Non-pigmented ciliary epithelial cell (primary cell): ENCODE measurements around the gene RSPH10B.
"Not testable (repeated sequence)": the region's sequence is repeated elsewhere in the genome, so short reads cannot be mapped to it uniquely, and the experiment has no call there.

ENCODE experiments used
- DNase-seq: peaks from one replicate; pipeline ENCODE4 v3.0.0-alpha.2; 2010; ENCODE audit warnings: low read depth

RSPH10B gene

DNA sequence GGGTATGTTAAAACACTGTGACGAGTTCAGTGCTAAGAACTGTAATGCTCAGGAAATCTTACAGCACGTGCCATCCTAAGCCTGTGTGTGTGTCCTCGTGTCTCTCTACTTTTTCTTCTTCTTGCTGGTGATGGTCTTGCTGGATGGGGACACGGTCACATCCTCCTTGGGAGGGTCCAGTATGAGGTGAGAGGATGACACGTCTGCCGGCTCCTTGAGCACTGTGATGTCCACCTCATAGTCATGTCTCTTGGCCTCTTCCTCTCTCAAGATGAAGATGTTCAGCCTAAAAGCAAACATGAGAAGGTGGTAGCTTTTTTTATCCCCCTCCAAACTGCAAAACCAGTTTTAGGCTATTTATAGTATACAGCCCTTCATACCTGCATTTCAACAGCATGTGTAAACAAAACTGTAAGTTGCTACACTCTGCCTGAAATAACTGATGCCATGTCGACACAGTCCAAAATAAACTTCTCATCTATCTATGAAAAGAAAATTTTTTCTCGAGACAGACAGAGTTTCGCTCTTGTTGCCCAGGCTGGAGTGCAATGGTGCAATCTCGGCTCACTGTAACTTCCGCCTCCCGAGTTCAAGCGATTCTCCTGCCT lies 44.1 kb downstream of the RSPH10B start:
- not testable (repeated sequence) for DNase-seq

DNA sequence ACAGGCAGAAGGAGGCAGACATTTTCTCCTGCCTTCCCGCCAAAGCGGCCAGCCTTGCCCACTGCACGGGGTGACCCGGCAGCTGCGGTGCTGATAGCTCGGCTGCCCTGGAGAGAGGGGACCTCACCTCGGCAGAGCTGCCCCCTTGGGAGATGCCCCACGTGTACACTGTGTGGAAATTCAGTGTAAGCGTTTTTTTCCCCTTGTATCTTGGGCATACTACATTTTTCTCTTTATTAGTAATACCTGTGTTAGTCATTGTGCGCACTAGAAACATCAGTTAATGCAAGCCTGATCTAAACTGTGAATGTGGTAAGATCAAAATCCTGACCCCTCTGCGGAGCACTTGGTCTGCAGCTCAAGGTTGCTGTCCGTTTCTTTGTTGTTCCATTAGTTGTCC lies 45.9 kb downstream of the RSPH10B start:
- DNase-seq, result not testable (repeated sequence)

DNA sequence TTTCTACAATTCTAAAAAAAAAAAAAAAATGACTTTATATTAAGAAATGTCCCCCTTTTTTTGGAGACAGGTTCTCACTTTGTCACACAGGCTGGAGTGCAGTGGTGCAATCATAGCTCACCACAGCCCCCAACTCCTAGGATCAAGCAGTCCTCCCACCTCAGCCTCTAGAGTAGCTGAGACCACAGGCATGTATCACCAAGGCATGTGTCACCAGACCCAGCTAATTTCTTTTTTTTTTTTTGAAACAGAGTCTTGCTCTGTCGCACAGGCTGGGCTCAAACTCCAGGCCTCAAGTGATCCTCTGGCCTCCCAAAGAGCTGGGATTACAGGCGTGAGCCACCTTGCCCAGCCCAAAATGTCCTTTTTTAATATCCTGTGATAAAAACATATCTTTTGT lies 46.3 kb downstream of the RSPH10B start:
- DNase-seq, result not testable (repeated sequence)

DNA sequence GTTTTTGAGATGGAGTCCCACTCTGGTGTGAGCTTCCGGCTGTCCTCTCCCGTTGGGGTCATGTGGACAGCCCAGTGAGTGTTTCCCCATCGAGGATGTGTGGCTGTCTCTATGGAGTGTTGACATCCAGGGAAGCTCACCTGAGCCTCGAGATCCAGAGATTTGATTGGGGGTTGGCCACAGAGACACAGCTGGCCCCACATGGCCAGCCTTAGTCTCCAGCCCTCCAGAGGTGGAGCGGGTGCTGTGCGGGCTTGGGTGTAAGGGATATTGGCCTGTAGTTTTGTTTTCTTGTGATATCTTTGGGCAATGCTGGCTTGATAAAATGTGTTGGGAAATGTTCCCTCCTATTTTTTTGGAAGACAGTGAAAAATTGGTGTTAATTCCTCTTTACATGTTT lies 54.0 kb downstream of the RSPH10B start:
- not testable (repeated sequence) for DNase-seq

DNA sequence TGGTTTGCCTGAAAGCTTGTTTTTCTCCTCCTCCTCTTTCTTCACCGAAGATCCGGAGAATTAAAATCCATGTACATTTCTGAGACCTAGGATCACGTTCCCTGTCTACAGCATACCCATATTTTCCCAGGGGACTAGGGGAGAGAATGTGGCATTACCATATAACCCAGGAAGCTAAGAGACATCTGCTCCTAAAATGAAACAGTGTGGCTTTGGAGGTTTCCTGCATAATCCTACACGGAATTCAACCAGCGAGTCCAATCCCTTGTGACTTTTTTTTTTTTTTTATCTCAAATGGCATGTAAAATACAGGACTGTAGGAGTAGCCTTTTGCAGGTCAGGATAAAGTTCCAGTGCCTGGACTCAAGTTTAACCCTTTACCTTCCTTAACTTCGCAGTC lies 61.7 kb downstream of the RSPH10B start:
- not testable (repeated sequence) for DNase-seq

DNA sequence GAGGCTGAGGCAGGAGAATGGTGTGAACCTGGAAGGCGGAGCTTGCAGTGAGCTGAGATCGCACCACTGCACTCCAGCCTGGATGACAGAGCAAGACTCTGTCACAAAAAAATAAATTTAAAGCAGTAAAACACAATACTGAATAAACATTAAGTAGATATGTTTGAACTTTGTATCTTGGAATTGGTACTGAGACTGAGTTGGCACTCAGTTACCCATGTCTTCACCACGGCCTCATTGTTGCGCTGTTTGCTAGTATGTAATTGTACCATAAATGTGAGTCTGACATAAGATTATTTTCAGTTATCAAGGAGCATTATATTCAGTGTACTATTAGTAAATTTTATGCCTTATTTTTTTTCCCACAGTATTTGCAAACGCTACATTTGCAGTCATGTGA lies 65.8 kb downstream of the RSPH10B start:
- DNase-seq, result not testable (repeated sequence)

DNA sequence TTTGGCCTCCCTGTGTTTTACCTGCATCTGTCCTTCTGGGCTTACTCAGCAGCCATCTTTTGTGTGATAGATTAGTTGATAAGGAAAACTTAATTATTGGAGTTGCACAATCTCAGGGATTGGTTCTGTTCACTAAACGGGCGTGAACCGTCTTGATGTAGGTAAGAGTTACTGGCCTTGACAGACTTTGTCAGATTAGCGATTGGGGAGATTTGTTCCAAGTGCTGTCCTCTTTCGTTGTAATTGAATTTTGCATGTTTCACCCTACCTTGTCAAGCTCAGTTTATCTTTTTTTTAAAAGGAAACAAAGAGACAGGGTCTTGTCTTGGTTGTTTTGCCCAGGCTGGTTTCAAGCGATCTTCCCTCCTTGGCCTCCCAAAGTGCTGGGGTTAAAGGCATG lies 67.5 kb downstream of the RSPH10B start:
- DNase-seq, result not testable (repeated sequence)

DNA sequence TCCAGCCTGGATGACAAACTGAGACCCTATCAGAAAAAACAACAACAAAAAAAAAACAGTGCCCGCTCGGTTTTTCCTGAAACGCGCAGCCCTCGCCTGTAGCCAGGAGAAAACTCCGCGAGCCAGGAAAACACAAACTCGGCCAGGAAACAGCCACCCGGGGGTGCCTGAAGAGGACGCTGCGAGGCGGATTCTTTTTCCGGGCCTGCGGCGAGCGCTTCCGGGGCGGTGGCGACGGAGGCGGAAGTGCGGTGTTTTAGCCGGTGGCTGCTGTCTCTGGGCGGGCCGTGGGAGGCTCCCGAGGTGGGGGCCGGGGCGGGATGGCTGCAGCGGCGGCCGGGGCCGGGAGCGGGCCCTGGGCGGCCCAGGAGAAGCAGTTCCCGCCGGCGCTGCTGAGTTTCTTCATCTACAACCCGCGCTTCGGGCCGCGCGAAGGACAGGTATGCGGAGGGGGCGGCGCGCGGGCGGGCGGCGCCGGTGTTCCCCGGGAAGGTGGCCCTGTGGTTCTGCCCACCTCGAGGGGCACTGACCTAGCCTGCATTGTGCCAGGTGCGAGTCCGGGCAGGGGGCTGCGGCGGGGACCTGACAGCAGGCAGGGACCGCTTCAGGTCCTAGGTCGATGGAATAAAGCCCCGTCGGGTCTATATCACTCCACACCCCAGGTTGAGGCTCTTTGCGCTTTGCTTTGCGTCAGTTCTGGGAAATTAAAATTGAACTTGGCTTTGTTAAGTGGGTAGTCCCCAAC lies 71.8 kb downstream of the RSPH10B start, which contains the start of gene CCZ1:
Gene CCZ1, plus strand, starts transcription at position 254 of the 745 bp plus-strand sequence. Its CDS starts 67 bp downstream, at position 321.
- not testable (repeated sequence) for DNase-seq

DNA sequence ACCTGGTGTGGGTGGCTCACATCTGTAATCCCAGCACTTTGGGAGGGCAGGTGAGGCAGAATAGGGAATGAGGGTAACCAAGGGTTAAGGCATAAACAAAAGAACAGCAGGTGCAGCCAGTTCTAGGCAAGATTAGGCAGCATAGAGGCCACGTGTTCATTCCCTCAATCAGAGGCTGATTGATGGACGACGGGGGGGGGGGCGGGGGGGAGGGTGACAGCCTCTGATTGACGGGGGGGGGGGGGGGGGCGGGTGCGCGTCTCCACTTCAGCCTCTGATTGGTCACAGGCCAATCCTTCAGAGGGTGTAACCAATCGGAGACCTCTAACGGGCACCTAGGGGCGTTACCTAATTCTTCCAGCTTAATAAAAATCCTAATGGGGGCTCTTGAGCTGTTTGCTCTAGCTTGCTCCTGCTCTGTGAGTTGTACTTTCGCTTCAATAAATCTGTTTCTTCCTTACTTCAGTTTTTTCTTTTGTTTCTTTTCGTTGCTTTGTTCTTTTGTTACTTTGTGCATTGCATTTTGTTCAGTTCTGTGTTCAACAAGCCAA lies 73.0 kb downstream of the RSPH10B start:
- DNase-seq, result not testable (repeated sequence)

DNA sequence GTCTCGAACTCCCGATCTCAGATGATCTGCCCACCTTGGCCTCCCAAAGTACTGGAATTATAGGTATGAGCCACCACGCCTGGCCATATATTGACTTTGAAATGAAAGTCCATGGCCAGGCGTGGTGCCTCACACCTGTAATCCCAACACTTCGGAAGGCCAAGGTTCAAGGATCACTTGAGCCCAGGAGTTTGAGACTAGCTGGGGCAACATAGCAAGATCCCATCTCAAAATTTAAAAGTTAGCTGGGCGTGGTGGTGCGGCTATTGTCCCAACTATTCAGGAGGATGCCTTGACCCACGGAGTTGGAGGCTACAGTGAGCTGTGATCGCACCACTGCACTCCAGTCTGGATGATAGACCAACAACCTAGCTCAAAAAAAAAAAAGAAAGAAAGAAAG lies 78.0 kb downstream of the RSPH10B start:
- DNase-seq, result no peak

DNA sequence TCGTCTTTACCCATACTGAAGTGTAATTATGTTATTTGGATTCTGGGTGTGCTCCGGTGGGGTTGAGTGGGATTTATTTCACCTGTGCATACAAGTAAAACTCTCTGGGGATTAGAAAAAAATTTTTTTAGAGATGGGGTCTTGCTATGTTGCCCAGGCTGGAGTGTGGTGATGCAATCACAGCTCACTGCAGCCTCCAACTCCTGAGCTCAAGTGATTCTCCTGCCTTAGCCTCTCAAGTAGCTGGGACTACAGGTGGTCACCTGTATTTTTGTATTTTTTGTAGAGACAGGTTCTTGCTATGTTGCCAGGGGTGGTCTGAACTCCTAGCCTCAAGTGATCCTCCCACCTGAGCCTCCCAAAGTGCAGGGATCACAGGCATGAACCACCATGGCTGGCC lies 80.2 kb downstream of the RSPH10B start:
- not testable (repeated sequence) for DNase-seq

DNA sequence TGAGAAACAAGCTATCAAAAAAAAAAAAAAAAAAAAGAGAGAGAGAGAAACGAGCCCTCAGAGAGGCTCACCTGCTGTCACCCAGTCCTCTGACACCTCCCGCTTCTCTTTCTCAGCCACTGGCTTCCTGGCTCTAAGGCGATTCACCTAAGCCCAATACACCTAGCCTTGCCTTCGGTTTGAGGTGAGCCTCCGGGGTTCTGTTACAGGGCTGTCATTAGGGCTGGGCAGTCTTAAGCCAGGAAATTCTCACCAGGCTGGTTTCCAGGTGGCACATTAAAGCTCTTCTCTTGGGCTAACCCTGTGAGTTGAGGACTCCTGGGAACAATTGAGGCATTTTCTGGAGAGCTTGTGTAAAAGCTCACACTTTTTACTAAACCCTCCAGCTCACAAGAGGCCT lies 82.5 kb downstream of the RSPH10B start:
- DNase-seq, result not testable (repeated sequence)

DNA sequence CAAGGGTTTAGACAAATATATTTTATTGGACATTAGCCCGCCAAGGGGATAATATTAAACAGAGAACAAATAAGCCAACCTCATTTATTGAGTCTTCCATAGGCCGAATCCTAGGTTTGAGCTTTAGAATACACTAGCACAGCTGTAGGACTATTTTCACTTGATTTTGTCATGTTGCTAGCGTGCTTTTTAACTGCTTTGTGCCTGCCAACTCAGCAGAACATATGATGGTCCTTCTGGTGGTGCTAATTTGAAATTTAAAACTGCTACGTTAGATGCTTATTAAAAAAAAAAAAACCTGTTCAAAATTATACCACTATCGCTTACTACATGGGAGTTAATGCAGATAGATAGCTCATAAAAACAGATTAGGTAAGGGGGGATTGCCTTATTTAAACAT lies 86.1 kb downstream of the RSPH10B start:
- not testable (repeated sequence) for DNase-seq

DNA sequence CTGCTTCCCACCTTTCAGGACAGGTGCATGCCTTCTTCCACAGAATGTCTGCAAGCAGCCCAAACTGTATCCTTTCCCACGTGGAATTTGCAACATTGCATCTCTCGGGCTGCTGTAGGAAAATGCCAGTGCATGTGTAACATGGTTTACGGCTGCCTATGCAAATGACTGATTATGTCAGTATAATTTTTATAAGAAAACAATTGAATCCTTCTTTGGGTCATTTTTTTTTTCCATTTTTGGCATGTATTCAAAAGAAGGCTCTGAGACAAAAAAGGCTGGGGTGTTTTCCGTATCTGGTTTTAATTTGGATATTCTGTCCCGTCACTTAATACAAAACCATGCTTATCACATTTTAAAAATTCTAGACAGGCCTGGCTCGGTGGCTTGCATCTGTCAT lies 90.4 kb downstream of the RSPH10B start:
- DNase-seq, result not testable (repeated sequence)

DNA sequence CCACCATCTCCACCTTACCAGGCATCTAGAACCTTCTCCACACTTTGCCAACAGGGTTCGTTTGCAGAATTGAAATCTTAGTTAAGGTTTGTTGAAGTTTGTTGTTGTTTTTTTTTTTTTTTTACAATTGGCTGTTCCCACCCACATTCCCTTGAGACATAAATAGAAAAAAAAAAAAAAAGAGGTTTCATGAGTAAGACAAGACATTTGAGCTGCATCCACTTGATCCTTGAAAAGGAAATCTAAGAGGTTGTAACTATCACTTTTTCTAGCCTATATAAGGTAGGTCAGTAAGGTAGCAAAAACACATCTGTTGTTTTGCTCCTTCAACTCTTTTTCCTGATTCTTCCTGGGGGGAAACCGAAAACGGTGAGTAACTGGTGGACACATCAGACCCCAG lies 90.9 kb downstream of the RSPH10B start:
- DNase-seq, result not testable (repeated sequence)
